ENCODE measurements around the gene BAHCC1. TPM values are rescaled to one million over a fixed set of nuclear protein-coding genes. Genes with fewer than 3 reads are reported as not detected.

BAHCC1 gene
- total and polyA plus RNA-seq, 9 of the 15 experiments (the other 6 are each of a cell fraction or from before 2014, with no cell fraction given): 0.14 to 26.9 (median 5.0) TPM

GRCh38 chr17:81481073-81481799 is 86.0 kb downstream of the BAHCC1 start (continued):
- TF ChIP-seq ERF (CRISPR knock-in tag; IDR thresholded peaks at IDR 0.05) (no peak; the same call in 1 of the 2 replicates), STAT5B (CRISPR knock-in tag; IDR thresholded peaks at IDR 0.05) (no peak), PRPF4 (IDR thresholded peaks at IDR 0.05; ENCODE audit: insufficient read depth, low read depth, low read length, poor library complexity, severe bottlenecking) (no peak), CAMTA2 (CRISPR knock-in tag; conservative IDR thresholded peaks at IDR 0.05) (no peak), RNF2 (IDR thresholded peaks at IDR 0.05) (peak; percentile 43; the same call in 1 of the 2 replicates), ZNF695 (CRISPR knock-in tag; IDR thresholded peaks at IDR 0.05) (no peak), ZFX (CRISPR knock-in tag; IDR thresholded peaks at IDR 0.05) (peak; percentile 69), TCF7L2 (IDR thresholded peaks at IDR 0.05; ENCODE audit: low read depth, low read length) (no peak), ARID4B (CRISPR knock-in tag; IDR thresholded peaks at IDR 0.05) (no peak; the same call in none of the 2 replicates), ZNF280A (IDR thresholded peaks at IDR 0.05; ENCODE audit: low read depth, partially characterized antibody) (no peak), SMARCB1 (IDR thresholded peaks at IDR 0.05; ENCODE audit: insufficient read length, low read depth) (no peak), ZBTB49 (CRISPR knock-in tag; IDR thresholded peaks at IDR 0.05; ENCODE audit: borderline replicate concordance) (no peak), E2F4 (CRISPR knock-in tag; IDR thresholded peaks at IDR 0.05; ENCODE audit: low read depth) (no peak), ZNF3 (CRISPR knock-in tag; IDR thresholded peaks at IDR 0.05) (no peak)
- TF ChIP-seq, protein P1, sequence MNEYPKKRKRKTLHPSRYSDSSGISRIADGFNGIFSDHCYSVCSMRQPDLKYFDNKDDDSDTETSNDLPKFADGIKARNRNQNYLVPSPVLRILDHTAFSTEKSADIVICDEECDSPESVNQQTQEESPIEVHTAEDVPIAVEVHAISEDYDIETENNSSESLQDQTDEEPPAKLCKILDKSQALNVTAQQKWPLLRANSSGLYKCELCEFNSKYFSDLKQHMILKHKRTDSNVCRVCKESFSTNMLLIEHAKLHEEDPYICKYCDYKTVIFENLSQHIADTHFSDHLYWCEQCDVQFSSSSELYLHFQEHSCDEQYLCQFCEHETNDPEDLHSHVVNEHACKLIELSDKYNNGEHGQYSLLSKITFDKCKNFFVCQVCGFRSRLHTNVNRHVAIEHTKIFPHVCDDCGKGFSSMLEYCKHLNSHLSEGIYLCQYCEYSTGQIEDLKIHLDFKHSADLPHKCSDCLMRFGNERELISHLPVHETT (CRISPR knock-in tag; conservative IDR thresholded peaks at IDR 0.05 in 1 of 2, IDR thresholded peaks at IDR 0.05 in 1 of 2): no peak
